Body of pancreas (tissue), 4 donors: Measurements from ENCODE around the gene CDH4. TPM values are rescaled to one million over a fixed set of nuclear protein-coding genes. Genes with fewer than 3 reads are reported as not detected.

Experiments
- ATAC-seq: fragments of 150-250 bp; one replicate; pipeline ENCODE4 v1.9.1; 2016
- DNase-seq, 4 donors: peaks; one replicate each; pipeline ENCODE4 v3.0.0-alpha.2; 2019
- H3K27ac ChIP-seq, 4 donors: fragments of 200-600 bp; sonication (generic); 1 replicate in 3 of 4; 2 replicates in 1 of 4; pipeline versions ENCODE4 v1.5.1 to v1.6.1; 2016 to 2019; ENCODE audit warnings: mild to moderate bottlenecking in 1 of 4, mixed read lengths in 1 of 4, moderate library complexity in 1 of 4
- H3K27me3 ChIP-seq, 2 donors: fragments of 200-600 bp; sonication (generic); one replicate each; pipeline ENCODE4 v1.6.0; 2016; ENCODE audit warnings: mild to moderate bottlenecking in 1 of 2
- H3K36me3 ChIP-seq, 2 donors: fragments of 200-600 bp; sonication (generic); replicated peaks in 1 of 2; 2 replicates each; pipeline ENCODE4 v1.5.1; 2016; ENCODE audit warnings: low read depth in 2 of 2; ENCODE audit not compliant: insufficient read depth in 1 of 2
- H3K4me1 ChIP-seq: fragments of 200-600 bp; sonication (generic); one replicate; pipeline ENCODE4 v1.6.0; 2016
- H3K4me3 ChIP-seq, 2 donors: fragments of 200-600 bp; sonication (generic); 1 replicate in 1 of 2; 2 replicates in 1 of 2; pipeline ENCODE4 v1.5.1; 2016 to 2019
- H3K9me3 ChIP-seq, 3 donors: fragments of 200-600 bp; sonication (generic); 1 replicate in 2 of 3; 2 replicates in 1 of 3; pipeline ENCODE4 v1.5.1; 2016
- CTCF ChIP-seq, 7 experiments: fragments of 450-650 bp in 4 of 7; fragments of 200-600 bp in 3 of 7; sonication (generic) in 3 of 7; IDR thresholded peaks; one replicate each; pipeline ENCODE4 v1.5.1; 2016 to 2019; ENCODE audit warnings: antibody characterized with exemption in 7 of 7
- POLR2A ChIP-seq, 3 donors: fragments of 450-650 bp; IDR thresholded peaks; one replicate each; pipeline ENCODE4 v1.6.1; 2016; ENCODE audit warnings: antibody characterized with exemption in 3 of 3, mild to moderate bottlenecking in 2 of 3
- WGBS, 2 donors: methylation state at CpG; one replicate each; pipeline ENCODE4 v1.1.5; 2017; 5-methylcytosine and 5-hydroxymethylcytosine counted together
- intact Hi-C: fragments of 100-400 bp; cut with DNase I; formaldehyde crosslinking; loops from one replicate; pipeline ENCODE4 v1.15.1; 2023
- total RNA-seq, 2 donors: library from RNA; depleted of rRNA; stranded (reverse); fragments of >200 nt; gene quantifications; one replicate each; pipeline ENCODE4 v1.1.0, GENCODE V29; 2016

The CDH4 gene
- total RNA-seq, 2 donors from 2014 or later, result 0.33 to 0.52 TPM

- no peaks in the 10 kb centered on the region for H3K27me3 ChIP-seq
These were observed 543.9 kb downstream of the CDH4 start for GRCh38 chr20:61795669-61796630.

GRCh38 chr20:61796738-61797137 lies 544.7 kb downstream of the CDH4 start:
- Histone ChIP-seq H3K9me3 (no peaks in the 10 kb centered on the region), H3K27me3 (no peaks in the 10 kb centered on the region), H3K36me3 (no peaks in the 10 kb centered on the region), H3K4me1 (no peaks in the 10 kb centered on the region), H3K4me3 (no peak overlapping the region), H3K27ac (no peak overlapping the region)
- intact Hi-C loops, result no loop called here
- 39 to 56% methylated on average over 5 to 11 of the region's 11 CpGs for WGBS, 2 donors
- no peak for ATAC-seq
- TF ChIP-seq POLR2A (IDR thresholded peaks at IDR 0.05) (no peak), CTCF (IDR thresholded peaks at IDR 0.05) (no peak)
- DNase-seq, result no peak

More at GRCh38 chr20:61795669-61796630, 543.9 kb downstream of the CDH4 start:
- no peak for TF ChIP-seq POLR2A (IDR thresholded peaks at IDR 0.05)
- no peak for DNase-seq
- Histone ChIP-seq H3K9me3 (no peaks in the 10 kb centered on the region), H3K4me1 (no peaks in the 10 kb centered on the region), H3K36me3 (no peaks in the 10 kb centered on the region), H3K4me3 (no peak overlapping the region), H3K27ac (no peak overlapping the region)
- intact Hi-C loops, result no loop called here
- 57 to 70% methylated on average over 15 of the region's 15 CpGs for WGBS, 2 donors
- no peak for ATAC-seq

- ATAC-seq, result no peak
- Histone ChIP-seq H3K4me1 (no peaks in the 10 kb centered on the region), H3K27ac (no peak overlapping the region), H3K27me3 (no peaks in the 10 kb centered on the region), H3K36me3 (no peaks in the 10 kb centered on the region), H3K9me3 (no peaks in the 10 kb centered on the region), H3K4me3 (no peak overlapping the region)
- no peak for DNase-seq
- intact Hi-C loops, result no loop called here
- WGBS, 2 donors, result 50 to 64% methylated on average over 6 to 7 of the region's 7 CpGs
- TF ChIP-seq POLR2A (IDR thresholded peaks at IDR 0.05), result no peak
- TF ChIP-seq CTCF (IDR thresholded peaks at IDR 0.05), result no peak
These were observed 545.1 kb downstream of the CDH4 start for GRCh38 chr20:61797200-61797599.

GRCh38 chr20:61797971-61798411 lies 545.9 kb downstream of the CDH4 start:
- Histone ChIP-seq H3K36me3 (no peaks in the 10 kb centered on the region), H3K27me3 (no peaks in the 10 kb centered on the region), H3K4me3 (no peak overlapping the region), H3K27ac (no peak overlapping the region), H3K4me1 (no peaks in the 10 kb centered on the region), H3K9me3 (no peaks in the 10 kb centered on the region)
- 83 to 84% methylated on average over 12 to 23 of the region's 25 CpGs for WGBS, 2 donors
- intact Hi-C loops, result no loop called here
- TF ChIP-seq POLR2A (IDR thresholded peaks at IDR 0.05) (no peak), CTCF (IDR thresholded peaks at IDR 0.05) (no peak)
- no peak for DNase-seq
- ATAC-seq, result no peak

- Histone ChIP-seq H3K9me3 (no peaks in the 10 kb centered on the region), H3K4me3 (no peak overlapping the region), H3K27me3 (no peaks in the 10 kb centered on the region), H3K4me1 (peaks cover 3% of the 10 kb centered on the region), H3K27ac (no peak overlapping the region), H3K36me3 (no peaks in the 10 kb centered on the region)
- intact Hi-C loops, result no loop called here
- ATAC-seq (no peak), DNase-seq (no peak)
- 82 to 91% methylated on average over 10 to 15 of the region's 16 CpGs for WGBS, 2 donors
- TF ChIP-seq POLR2A (IDR thresholded peaks at IDR 0.05) (no peak), CTCF (IDR thresholded peaks at IDR 0.05) (no peak)
These were observed 546.6 kb downstream of the CDH4 start for GRCh38 chr20:61798632-61799031.
